Hepatocyte (in vitro differentiated cells): ENCODE data around the gene HDGFL2. TPM values are rescaled to one million over a fixed set of nuclear protein-coding genes. Genes with fewer than 3 reads are reported as not detected.

Experiments
- DNase-seq: peaks from one replicate; pipeline ENCODE4 v3.0.0-alpha.2; 2016; ENCODE audit warnings: low spot score
- H2AFZ ChIP-seq: fragments of 200-600 bp; sonication (generic); 2 replicates; pipeline ENCODE4 v1.6.0; 2016; ENCODE audit warnings: antibody characterized with exemption, mild to moderate bottlenecking
- H3K27ac ChIP-seq: fragments of 200-600 bp; sonication (generic); 2 replicates; pipeline ENCODE4 v1.5.1; 2016; ENCODE audit warnings: mild to moderate bottlenecking
- H3K27me3 ChIP-seq: fragments of 200-600 bp; sonication (generic); 2 replicates; pipeline ENCODE4 v1.6.1; 2016
- H3K36me3 ChIP-seq: fragments of 200-600 bp; sonication (generic); replicated peaks from 2 replicates; pipeline ENCODE4 v1.5.1; 2016; ENCODE audit warnings: low read depth; ENCODE audit not compliant: insufficient read depth
- H3K4me1 ChIP-seq: fragments of 200-600 bp; sonication (generic); 2 replicates; pipeline ENCODE4 v1.5.1; 2016; ENCODE audit warnings: mild to moderate bottlenecking, moderate library complexity; ENCODE audit not compliant: insufficient read depth
- H3K4me2 ChIP-seq: fragments of 200-600 bp; sonication (generic); 2 replicates; pipeline ENCODE4 v1.6.0; 2016
- H3K4me3 ChIP-seq: fragments of 200-600 bp; sonication (generic); 2 replicates; pipeline ENCODE4 v1.5.1; 2016; ENCODE audit warnings: mild to moderate bottlenecking
- H3K79me2 ChIP-seq: fragments of 200-600 bp; sonication (generic); 2 replicates; pipeline ENCODE4 v1.6.0; 2017; ENCODE audit warnings: mild to moderate bottlenecking
- H3K9me2 ChIP-seq: fragments of 200-600 bp; sonication (generic); replicated peaks from 2 replicates; pipeline ENCODE4 v1.6.0; 2017; ENCODE audit warnings: mild to moderate bottlenecking; ENCODE audit not compliant: insufficient read depth
- H3K9me3 ChIP-seq: fragments of 200-600 bp; sonication (generic); 2 replicates; pipeline ENCODE4 v1.5.1; 2016; ENCODE audit warnings: low read depth, mild to moderate bottlenecking
- H4K20me1 ChIP-seq: fragments of 200-600 bp; sonication (generic); 2 replicates; pipeline ENCODE4 v1.6.0; 2016; ENCODE audit warnings: mild to moderate bottlenecking; ENCODE audit not compliant: insufficient read depth, poor library complexity, severe bottlenecking
- CTCF ChIP-seq: fragments of 200-600 bp; sonication (generic); IDR thresholded peaks from 2 replicates; pipeline ENCODE4 v1.5.1; 2016; ENCODE audit warnings: antibody characterized with exemption, mild to moderate bottlenecking; ENCODE audit not compliant: poor library complexity
- EZH2 ChIP-seq: fragments of 200-600 bp; sonication (generic); IDR thresholded peaks from 2 replicates; pipeline ENCODE4 v1.6.1; 2016; ENCODE audit warnings: antibody characterized with exemption, mild to moderate bottlenecking, borderline replicate concordance
- EZH2phosphoT487 ChIP-seq: fragments of 200-600 bp; sonication (generic); IDR thresholded peaks from one replicate; pipeline ENCODE4 v1.6.1; 2018; ENCODE audit warnings: antibody characterized with exemption, mild to moderate bottlenecking, low read depth, moderate library complexity; ENCODE audit not compliant: unreplicated experiment, severe bottlenecking
- WGBS: methylation state at CpG from one replicate; pipeline ENCODE4 v1.1.6; 2016; ENCODE audit warnings: low lambda C conversion rate; ENCODE audit errors: missing lambda C conversion rate; 5-methylcytosine and 5-hydroxymethylcytosine counted together
- polyA plus RNA-seq: library from polyadenylated mRNA; unstranded; fragments of >200 nt; fragmentation: Nextera tagmentation; extraction: Ambion mirVana; gene quantifications from 2 replicates; pipeline ENCODE4 v1.2.1, GENCODE V29; 2016
- total RNA-seq: library from RNA; depleted of rRNA; stranded (reverse); fragments of >200 nt; gene quantifications from 2 replicates; pipeline ENCODE4 v1.2.3, GENCODE V29; 2014

Gene HDGFL2
- total and polyA plus RNA-seq, 2 experiments from 2014 or later = 50.3 to 73.2 TPM

- WGBS = 93% methylated on average over 17 of the region's 20 CpGs
- TF ChIP-seq EZH2 = no peak
- TF ChIP-seq EZH2phosphoT487 = no peak
- TF ChIP-seq CTCF = no peak
- Histone ChIP-seq H3K4me1 (no peaks in the 10 kb centered on the region), H3K79me2 (no peaks in the 10 kb centered on the region), H3K27ac (no peak overlapping the region), H2AFZ (no peak overlapping the region), H3K9me2 (no peaks in the 10 kb centered on the region), H3K4me3 (no peak overlapping the region), H3K36me3 (no peaks in the 10 kb centered on the region), H3K9me3 (no peaks in the 10 kb centered on the region), H3K4me2 (no peak overlapping the region), H4K20me1 (no peaks in the 10 kb centered on the region), H3K27me3 (no peaks in the 10 kb centered on the region)
- no peak for DNase-seq
Observed at GRCh38 chr19:4443966-4444764, 27.9 kb upstream of the HDGFL2 start.

GRCh38 chr19:4444765-4445741, 27.0 kb upstream of the HDGFL2 start:
- Histone ChIP-seq H4K20me1 (no peaks in the 10 kb centered on the region), H3K79me2 (no peaks in the 10 kb centered on the region), H3K4me2 (no peak overlapping the region), H3K4me1 (no peaks in the 10 kb centered on the region), H3K9me3 (no peaks in the 10 kb centered on the region), H2AFZ (no peak overlapping the region), H3K36me3 (no peaks in the 10 kb centered on the region), H3K27me3 (no peaks in the 10 kb centered on the region), H3K9me2 (no peaks in the 10 kb centered on the region), H3K4me3 (no peak overlapping the region), H3K27ac (no peak overlapping the region)
- TF ChIP-seq CTCF = no peak
- 90% methylated on average over 35 of the region's 36 CpGs for WGBS
- no peak for DNase-seq

GRCh38 chr19:4445963-4446703, 26.0 kb upstream of the HDGFL2 start:
- DNase-seq = no peak
- 94% methylated on average over 37 of the region's 58 CpGs for WGBS
- Histone ChIP-seq H3K79me2 (no peaks in the 10 kb centered on the region), H3K4me1 (no peaks in the 10 kb centered on the region), H3K4me2 (no peak overlapping the region), H2AFZ (no peak overlapping the region), H3K27ac (no peak overlapping the region), H3K9me2 (no peaks in the 10 kb centered on the region), H3K4me3 (no peak overlapping the region), H3K9me3 (no peaks in the 10 kb centered on the region), H3K27me3 (no peaks in the 10 kb centered on the region), H3K36me3 (no peaks in the 10 kb centered on the region), H4K20me1 (no peaks in the 10 kb centered on the region)
- no peak for TF ChIP-seq EZH2
- TF ChIP-seq EZH2phosphoT487 = no peak
- no peak for TF ChIP-seq CTCF
